ENCODE measurements around the gene LAMC2. TPM values are rescaled to one million over a fixed set of nuclear protein-coding genes. Genes with fewer than 3 reads are reported as not detected.
A peak's percentile ranks its signal among the peaks of the same experiment; 100 is the strongest.

The LAMC2 gene
- total RNA-seq, 1 experiment from 2014 or later: 884 TPM

DNA sequence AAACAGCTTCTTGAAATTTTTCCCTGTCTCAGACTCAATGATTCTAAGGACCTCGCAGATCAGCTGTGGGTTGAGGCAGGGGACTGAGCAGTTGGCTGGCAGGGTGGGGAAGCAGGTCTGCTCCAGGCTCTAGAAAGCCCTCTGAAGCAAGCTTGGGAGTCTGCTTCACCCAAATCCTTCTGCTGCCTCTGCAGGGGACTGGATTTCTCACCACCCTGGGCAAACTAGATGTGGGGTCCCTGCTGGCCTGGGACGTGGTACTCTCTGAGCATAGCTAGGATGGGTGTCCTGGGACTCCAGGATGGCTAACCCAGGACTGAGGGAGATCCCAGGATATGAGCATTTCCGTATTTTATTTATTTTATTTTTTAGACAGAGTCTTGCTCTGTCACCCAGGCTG is 89.3 kb downstream of the LAMC2 start:
- TF ChIP-seq, protein P1, sequence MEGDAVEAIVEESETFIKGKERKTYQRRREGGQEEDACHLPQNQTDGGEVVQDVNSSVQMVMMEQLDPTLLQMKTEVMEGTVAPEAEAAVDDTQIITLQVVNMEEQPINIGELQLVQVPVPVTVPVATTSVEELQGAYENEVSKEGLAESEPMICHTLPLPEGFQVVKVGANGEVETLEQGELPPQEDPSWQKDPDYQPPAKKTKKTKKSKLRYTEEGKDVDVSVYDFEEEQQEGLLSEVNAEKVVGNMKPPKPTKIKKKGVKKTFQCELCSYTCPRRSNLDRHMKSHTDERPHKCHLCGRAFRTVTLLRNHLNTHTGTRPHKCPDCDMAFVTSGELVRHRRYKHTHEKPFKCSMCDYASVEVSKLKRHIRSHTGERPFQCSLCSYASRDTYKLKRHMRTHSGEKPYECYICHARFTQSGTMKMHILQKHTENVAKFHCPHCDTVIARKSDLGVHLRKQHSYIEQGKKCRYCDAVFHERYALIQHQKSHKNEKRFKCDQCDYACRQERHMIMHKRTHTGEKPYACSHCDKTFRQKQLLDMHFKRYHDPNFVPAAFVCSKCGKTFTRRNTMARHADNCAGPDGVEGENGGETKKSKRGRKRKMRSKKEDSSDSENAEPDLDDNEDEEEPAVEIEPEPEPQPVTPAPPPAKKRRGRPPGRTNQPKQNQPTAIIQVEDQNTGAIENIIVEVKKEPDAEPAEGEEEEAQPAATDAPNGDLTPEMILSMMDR (IDR thresholded peaks at IDR 0.05; ENCODE audit: unreplicated experiment): no peak
- BruUV-seq (replicated peaks): no TSS peak
- peaks cover 6% of the 10 kb centered on the region for H3K36me3 Mint-ChIP-seq (ENCODE audit: insufficient read depth, unreplicated experiment)
- ChIA-PET POLR2A (no interaction called here), CTCF (interaction anchor here (9.4 kb wide), 1 partner anchor 43 kb away, joined by 253 read pairs; no protein-coding TSS in a partner anchor)
- no peaks in the 10 kb centered on the region for H3K27me3 Mint-ChIP-seq (ENCODE audit: insufficient read depth, unreplicated experiment)
- DNase-seq (ENCODE audit: unreplicated experiment): no peak
- no peak overlapping the region for H3K27ac Mint-ChIP-seq (ENCODE audit: low read depth, unreplicated experiment)
- no peaks in the 10 kb centered on the region for H3K9me3 Mint-ChIP-seq (ENCODE audit: unreplicated experiment)
- peaks cover 60% of the 10 kb centered on the region for H3K4me1 Mint-ChIP-seq (ENCODE audit: insufficient read depth, unreplicated experiment)
- no peak overlapping the region for H3K4me3 Mint-ChIP-seq (ENCODE audit: unreplicated experiment)
- intact Hi-C loops (cut with micrococcal nuclease): no loop called here

DNA sequence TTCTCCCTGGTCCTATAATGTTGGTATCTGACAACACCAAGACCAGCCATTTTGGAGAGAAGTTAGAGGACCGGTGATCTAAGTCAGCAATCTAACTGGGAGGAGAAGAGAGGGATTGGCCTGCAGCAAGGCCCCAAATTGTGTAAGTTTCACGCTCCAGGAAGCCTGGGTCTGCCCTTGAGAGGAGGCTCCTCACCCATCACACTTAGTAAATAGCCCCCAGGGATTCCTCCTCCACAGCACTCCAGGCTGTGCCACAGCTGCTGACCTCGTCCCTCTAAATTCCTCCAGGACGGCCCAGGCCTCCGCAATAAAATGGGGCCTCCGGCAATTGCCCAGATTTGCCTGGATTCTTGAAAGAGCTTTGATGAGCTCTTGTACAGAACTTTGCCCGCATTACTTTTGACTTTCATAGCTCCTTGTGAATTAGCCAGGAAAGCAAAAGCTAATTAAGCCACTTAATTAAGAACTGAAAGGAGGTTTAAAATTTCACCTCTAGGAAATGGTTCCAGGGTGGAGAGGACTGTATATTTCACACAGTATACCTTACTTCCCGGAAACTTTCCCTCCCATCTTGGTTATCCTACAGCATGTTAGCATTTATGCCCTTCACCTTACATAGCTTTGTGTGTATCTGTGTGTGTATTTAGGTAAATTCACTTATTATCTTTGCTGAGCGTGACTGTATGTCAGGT is 90.5 kb downstream of the LAMC2 start:
- H3K4me3 Mint-ChIP-seq (ENCODE audit: unreplicated experiment): no peak overlapping the region
- no TSS peak for BruUV-seq (replicated peaks)
- peaks cover 55% of the 10 kb centered on the region for H3K4me1 Mint-ChIP-seq (ENCODE audit: insufficient read depth, unreplicated experiment)
- no peak overlapping the region for H3K27ac Mint-ChIP-seq (ENCODE audit: low read depth, unreplicated experiment)
- no peaks in the 10 kb centered on the region for H3K27me3 Mint-ChIP-seq (ENCODE audit: insufficient read depth, unreplicated experiment)
- no peak for DNase-seq (ENCODE audit: unreplicated experiment)
- TF ChIP-seq, protein P1 (IDR thresholded peaks at IDR 0.05; ENCODE audit: unreplicated experiment): no peak
- H3K36me3 Mint-ChIP-seq (ENCODE audit: insufficient read depth, unreplicated experiment): peaks cover 6% of the 10 kb centered on the region
- intact Hi-C loops (cut with micrococcal nuclease): no loop called here
- ChIA-PET POLR2A (interaction anchor here (0.6 to 5.5 kb wide), 9 partner anchors 9 to 314 kb away, joined by 3 to 47 read pairs (median 3); no protein-coding TSS in a partner anchor), CTCF (interaction anchor here (1.1 to 9.4 kb wide), 6 partner anchors 11 to 315 kb away, joined by 3 to 253 read pairs (median 52); no protein-coding TSS in a partner anchor)
- no peaks in the 10 kb centered on the region for H3K9me3 Mint-ChIP-seq (ENCODE audit: unreplicated experiment)

DNA sequence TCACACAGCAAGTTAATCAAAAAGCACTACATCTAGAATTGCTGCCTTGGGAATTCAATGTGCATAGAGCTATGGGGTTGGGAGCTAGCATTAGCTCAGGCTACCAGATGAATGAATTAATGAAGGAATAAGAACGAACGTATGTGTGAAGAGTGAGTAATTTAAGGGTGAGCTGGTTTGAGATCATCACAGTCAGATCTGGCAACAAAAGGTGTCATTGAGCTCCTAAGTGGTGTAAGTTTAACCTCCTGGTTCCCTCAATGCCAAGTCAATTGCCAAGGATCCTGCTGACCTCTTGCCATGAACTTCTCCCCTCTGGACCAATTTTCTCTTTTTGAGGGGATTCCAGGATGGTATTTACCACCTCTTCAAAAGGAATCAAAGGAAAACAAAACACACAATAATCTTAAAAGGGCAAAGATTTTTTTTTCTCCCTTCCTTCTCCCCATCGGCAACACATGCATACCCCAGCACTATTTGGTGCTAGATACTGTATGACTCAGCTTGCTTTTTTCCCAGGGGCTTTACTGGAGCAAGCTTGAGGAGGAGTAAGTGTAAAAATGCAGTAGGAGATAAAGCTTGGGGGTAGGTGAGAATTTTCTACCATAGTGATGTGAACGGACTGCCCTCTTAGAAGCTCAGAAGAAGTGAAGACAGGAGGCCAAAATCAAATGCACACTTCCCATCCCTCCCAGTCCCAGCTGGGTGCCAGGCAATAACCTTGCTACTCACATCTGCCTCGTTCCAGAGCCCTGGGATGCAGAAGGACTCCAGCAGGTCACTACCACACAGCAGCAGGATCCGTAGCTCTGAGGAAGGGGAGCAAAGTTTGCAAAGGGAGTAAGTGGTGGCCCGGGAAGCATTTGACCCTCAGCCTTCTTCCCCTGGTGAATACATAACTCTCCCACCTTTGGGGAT is 92.0 kb downstream of the LAMC2 start:
- BruUV-seq (replicated peaks): no TSS peak
- intact Hi-C loops (cut with micrococcal nuclease): no loop called here
- no peaks in the 10 kb centered on the region for H3K27me3 Mint-ChIP-seq (ENCODE audit: insufficient read depth, unreplicated experiment)
- TF ChIP-seq, protein P1 (IDR thresholded peaks at IDR 0.05; ENCODE audit: unreplicated experiment): no peak
- POLR2A ChIA-PET: interaction anchor here (0.7 to 7.2 kb wide), 18 partner anchors 7 to 316 kb away, joined by 3 to 94 read pairs (median 14); partner anchors contain the start of gene LAMC2
- H3K9me3 Mint-ChIP-seq (ENCODE audit: unreplicated experiment): no peaks in the 10 kb centered on the region
- peaks cover 57% of the 10 kb centered on the region for H3K4me1 Mint-ChIP-seq (ENCODE audit: insufficient read depth, unreplicated experiment)
- peak; percentile 73 for DNase-seq (ENCODE audit: unreplicated experiment)
- H3K4me3 Mint-ChIP-seq (ENCODE audit: unreplicated experiment): peak overlapping the region; percentile 9
- H3K27ac Mint-ChIP-seq (ENCODE audit: low read depth, unreplicated experiment): peak overlapping the region; percentile 88
- CTCF ChIA-PET: interaction anchor here (0.6 to 9.4 kb wide), 11 partner anchors 12 to 317 kb away, joined by 3 to 253 read pairs (median 6); no protein-coding TSS in a partner anchor
- H3K36me3 Mint-ChIP-seq (ENCODE audit: insufficient read depth, unreplicated experiment): peaks cover 6% of the 10 kb centered on the region

Data from MCF 10A (cell line).